Measurements from ENCODE around the gene PIGBOS1. TPM values are rescaled to one million over a fixed set of nuclear protein-coding genes. Genes with fewer than 3 reads are reported as not detected.

The PIGBOS1 gene
- total and polyA plus RNA-seq, 2 donors (not counting 3 experiments of a cell fraction or from before 2014, with no cell fraction given) = 12.8 to 16.5 TPM

GRCh38 chr15:55327387-55327786 lies 8.5 kb upstream of the PIGBOS1 start:
- BruUV-seq (replicated peaks) = no TSS peak
- Histone ChIP-seq H3K9me1 (replicated peaks; ENCODE audit: control insufficient read depth, extremely low read depth, insufficient read depth, low read length) (no peaks in the 10 kb centered on the region), H3K4me3 (replicated peaks in 1 of 3; ENCODE audit: insufficient read depth in 1 of 3, low read depth in 1 of 3, low read length in 3 of 3) (no peak overlapping the region), H3K79me2 (ENCODE audit: control insufficient read depth, insufficient read depth, low read length) (no peaks in the 10 kb centered on the region), H2AFZ (ENCODE audit: low read depth, low read length) (no peak overlapping the region), H3K27me3 (ENCODE audit: control insufficient read depth in 2 of 2, insufficient read depth in 2 of 2, low read length in 2 of 2) (no peaks in the 10 kb centered on the region), H3K9me3 (replicated peaks; ENCODE audit: control insufficient read depth, insufficient read depth, low read length) (no peaks in the 10 kb centered on the region), H3K4me1 (ENCODE audit: control insufficient read depth, extremely low read depth, insufficient read depth, low read length) (no peaks in the 10 kb centered on the region), H3K4me2 (ENCODE audit: insufficient read depth, low read length) (no peak overlapping the region), H3K27ac (ENCODE audit: insufficient read depth, low read depth, low read length) (no peak overlapping the region), H3K36me3 (ENCODE audit: control insufficient read depth in 2 of 2, extremely low read depth in 1 of 2, insufficient read depth in 2 of 2, low read length in 2 of 2) (no peaks in the 10 kb centered on the region), H3K9ac (replicated peaks; ENCODE audit: extremely low read depth, insufficient read depth, low read length) (no peak overlapping the region), H4K20me1 (replicated peaks; ENCODE audit: control insufficient read depth, extremely low read depth, insufficient read depth, low read length) (no peaks in the 10 kb centered on the region)
- FAIRE-seq (no peak), DNase-seq (ENCODE audit: low read depth, low spot score) (no peak)
- CTCF ChIA-PET = no interaction called here
- intact Hi-C loops (cut with micrococcal nuclease) (no loop called here), dilution Hi-C loops (cut with MboI; ENCODE audit: extremely low pct_ligation_motif_present, low sequenced_read_pairs) (no loop called here)
- POLR2A ChIA-PET = no interaction called here
- no peak for TF ChIP-seq MYC (IDR thresholded peaks at IDR 0.05; ENCODE audit: low read depth, low read length)
- TF ChIP-seq POLR2A (IDR thresholded peaks at IDR 0.05; ENCODE audit: low read depth, low read length) = no peak
- no peak for TF ChIP-seq CTCF (IDR thresholded peaks at IDR 0.05; ENCODE audit: extremely low read depth in 1 of 2, insufficient read depth in 1 of 2, low read depth in 1 of 2, low read length in 2 of 2)
- no peak for TF ChIP-seq JUN (IDR thresholded peaks at IDR 0.05; ENCODE audit: borderline replicate concordance, insufficient read depth, insufficient read length, low read depth)
- no peak for TF ChIP-seq POLR2AphosphoS5 (IDR thresholded peaks at IDR 0.05; ENCODE audit: insufficient read depth, low read depth, low read length)
- TF ChIP-seq EZH2 (IDR thresholded peaks at IDR 0.05; ENCODE audit: borderline replicate concordance, low read depth, low read length, severe bottlenecking) = no peak
- TF ChIP-seq GATA2 (IDR thresholded peaks at IDR 0.05; ENCODE audit: insufficient read depth, insufficient read length, low read depth, low read length) = no peak

GRCh38 chr15:55322467-55322866 lies 3.5 kb upstream of the PIGBOS1 start:
- Histone ChIP-seq H3K27me3 (ENCODE audit: control insufficient read depth in 2 of 2, insufficient read depth in 2 of 2, low read length in 2 of 2) (no peaks in the 10 kb centered on the region), H4K20me1 (replicated peaks; ENCODE audit: control insufficient read depth, extremely low read depth, insufficient read depth, low read length) (no peaks in the 10 kb centered on the region), H3K36me3 (ENCODE audit: control insufficient read depth in 2 of 2, extremely low read depth in 1 of 2, insufficient read depth in 2 of 2, low read length in 2 of 2) (no peaks in the 10 kb centered on the region), H3K9ac (replicated peaks; ENCODE audit: extremely low read depth, insufficient read depth, low read length) (no peak overlapping the region), H3K9me3 (replicated peaks; ENCODE audit: control insufficient read depth, insufficient read depth, low read length) (no peaks in the 10 kb centered on the region), H3K27ac (ENCODE audit: insufficient read depth, low read depth, low read length) (no peak overlapping the region), H3K4me1 (ENCODE audit: control insufficient read depth, extremely low read depth, insufficient read depth, low read length) (peaks cover 9% of the 10 kb centered on the region), H2AFZ (ENCODE audit: low read depth, low read length) (no peak overlapping the region), H3K4me3 (replicated peaks in 1 of 3; ENCODE audit: insufficient read depth in 1 of 3, low read depth in 1 of 3, low read length in 3 of 3) (no peak overlapping the region), H3K9me1 (replicated peaks; ENCODE audit: control insufficient read depth, extremely low read depth, insufficient read depth, low read length) (no peaks in the 10 kb centered on the region), H3K4me2 (ENCODE audit: insufficient read depth, low read length) (no peak overlapping the region), H3K79me2 (ENCODE audit: control insufficient read depth, insufficient read depth, low read length) (peaks cover 6% of the 10 kb centered on the region)
- no peak for DNase-seq (ENCODE audit: low read depth, low spot score)
- TF ChIP-seq GATA2 (IDR thresholded peaks at IDR 0.05; ENCODE audit: insufficient read depth, insufficient read length, low read depth, low read length) (no peak), MYC (IDR thresholded peaks at IDR 0.05; ENCODE audit: low read depth, low read length) (no peak)
- ChIA-PET CTCF (no interaction called here), POLR2A (no interaction called here)
- no TSS peak for BruUV-seq (replicated peaks)
- FAIRE-seq = no peak
- dilution Hi-C loops (cut with MboI; ENCODE audit: extremely low pct_ligation_motif_present, low sequenced_read_pairs) = no loop called here
- intact Hi-C loops (cut with micrococcal nuclease) = no loop called here
